ENCODE data around the gene FECH.

Gene FECH

GRCh38 chr18:57586251-57587049 lies at the start of gene FECH:
Gene FECH, minus strand, starts transcription at chr18:57586702. Its CDS starts 82 bp downstream, at chr18:57586620.
- TF ChIP-seq CTCF (IDR thresholded peaks at IDR 0.05; ENCODE audit: low read length, missing control alignments): no peak
- peak within 1 kb of the TSS; percentile 79 for H3K4me3 ChIP-seq (replicated peaks; ENCODE audit: low read depth, low read length)
- DNase-seq (ENCODE audit: low read depth): peak; percentile 71

GRCh38 chr18:57635003-57635822 lies 48.7 kb upstream of the FECH start:
- no peak for TF ChIP-seq CTCF (IDR thresholded peaks at IDR 0.05; ENCODE audit: low read length, missing control alignments)
- DNase-seq (ENCODE audit: low read depth): peak; percentile 56
- H3K4me3 ChIP-seq (replicated peaks; ENCODE audit: low read depth, low read length): no peak overlapping the region

GRCh38 chr18:57631697-57632096 lies 45.2 kb upstream of the FECH start:
- no peak overlapping the region for H3K4me3 ChIP-seq (replicated peaks; ENCODE audit: low read depth, low read length)
- no peak for TF ChIP-seq CTCF (IDR thresholded peaks at IDR 0.05; ENCODE audit: low read length, missing control alignments)
- DNase-seq (ENCODE audit: low read depth): no peak

- H3K4me3 ChIP-seq (replicated peaks; ENCODE audit: low read depth, low read length): peak overlapping the region; percentile 79
- no peak for TF ChIP-seq CTCF (IDR thresholded peaks at IDR 0.05; ENCODE audit: low read length, missing control alignments)
- no peak for DNase-seq (ENCODE audit: low read depth)
These were observed 44.5 kb upstream of the FECH start for GRCh38 chr18:57630754-57631595.

GRCh38 chr18:57630002-57630753 lies 43.7 kb upstream of the FECH start:
- peak; percentile 97 for DNase-seq (ENCODE audit: low read depth)
- TF ChIP-seq CTCF (IDR thresholded peaks at IDR 0.05; ENCODE audit: low read length, missing control alignments): peak; percentile 62
- H3K4me3 ChIP-seq (replicated peaks; ENCODE audit: low read depth, low read length): peak overlapping the region; percentile 79

GRCh38 chr18:57629422-57629821 lies 42.9 kb upstream of the FECH start:
- TF ChIP-seq CTCF (IDR thresholded peaks at IDR 0.05; ENCODE audit: low read length, missing control alignments): no peak
- no peak for DNase-seq (ENCODE audit: low read depth)
- H3K4me3 ChIP-seq (replicated peaks; ENCODE audit: low read depth, low read length): peak overlapping the region; percentile 79

Data from fibroblast of pulmonary artery (primary cell).